HG03457 (cell line): ENCODE measurements around the gene MAPKAP1.

Experiments used
- ATAC-seq: cut with Tn5 transposase; IDR thresholded peaks from one replicate; pipeline ENCODE4 v1.9.1; 2021; ENCODE audit warnings: moderate number of reproducible peaks; ENCODE audit not compliant: unreplicated experiment

MAPKAP1 gene

DNA sequence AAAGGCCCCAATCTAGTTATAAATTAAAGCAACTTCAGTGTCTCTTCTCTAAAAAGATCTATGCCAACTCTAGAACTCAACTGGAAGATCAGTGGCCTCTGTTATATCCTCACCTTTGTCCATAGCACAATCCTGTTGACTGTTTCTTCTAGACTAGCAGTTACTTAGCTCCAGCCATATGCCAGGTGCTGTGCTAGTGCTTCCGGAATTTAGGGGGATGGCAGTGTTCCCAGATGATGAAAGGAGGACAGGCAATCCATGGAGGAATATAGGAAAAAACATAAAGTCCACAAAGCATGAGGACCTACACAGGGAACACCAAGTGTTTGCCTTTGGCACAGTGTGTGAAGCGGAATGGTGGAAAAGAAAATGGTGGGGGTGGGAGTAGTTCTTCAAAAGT lies 214.3 kb downstream of the MAPKAP1 start:
- no peak for ATAC-seq

DNA sequence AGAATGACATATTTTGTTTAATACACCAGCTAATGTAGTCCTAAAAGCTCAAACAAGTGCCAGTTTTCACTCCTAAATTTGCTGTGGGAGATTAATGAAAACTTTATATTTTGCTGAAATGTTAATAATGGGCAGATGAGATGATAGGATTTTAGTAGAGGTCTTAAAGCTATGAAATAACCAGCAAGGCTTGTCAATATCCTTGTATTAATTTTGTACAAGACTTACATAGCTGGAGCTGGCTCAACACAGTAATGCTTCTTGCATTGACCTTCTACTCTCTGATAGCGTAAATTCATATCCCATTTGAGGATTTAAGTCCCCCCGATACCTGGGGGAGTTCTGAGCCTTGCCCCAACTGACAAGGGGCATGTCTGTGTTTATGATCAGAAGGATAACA lies 219.2 kb downstream of the MAPKAP1 start:
- no peak for ATAC-seq

DNA sequence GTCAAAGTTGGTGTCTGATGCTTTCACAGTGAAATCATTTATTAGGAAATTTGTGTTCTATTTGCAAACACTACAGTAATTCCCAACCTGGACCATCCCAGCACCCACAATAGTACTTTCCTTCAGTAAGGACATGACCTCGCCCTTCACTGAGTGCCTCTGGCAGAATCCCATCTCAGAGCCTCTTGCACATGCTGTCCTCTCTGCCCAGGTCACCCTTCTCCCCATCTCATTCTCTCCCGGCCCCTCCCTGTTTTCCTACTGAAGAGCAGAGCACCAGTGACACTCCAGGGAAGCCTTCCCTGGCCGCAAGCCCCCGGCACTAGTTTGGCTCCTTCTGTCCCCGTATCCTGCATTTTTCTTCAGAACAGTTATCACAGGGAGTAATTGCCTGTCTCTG lies 220.4 kb downstream of the MAPKAP1 start:
- ATAC-seq = no peak

DNA sequence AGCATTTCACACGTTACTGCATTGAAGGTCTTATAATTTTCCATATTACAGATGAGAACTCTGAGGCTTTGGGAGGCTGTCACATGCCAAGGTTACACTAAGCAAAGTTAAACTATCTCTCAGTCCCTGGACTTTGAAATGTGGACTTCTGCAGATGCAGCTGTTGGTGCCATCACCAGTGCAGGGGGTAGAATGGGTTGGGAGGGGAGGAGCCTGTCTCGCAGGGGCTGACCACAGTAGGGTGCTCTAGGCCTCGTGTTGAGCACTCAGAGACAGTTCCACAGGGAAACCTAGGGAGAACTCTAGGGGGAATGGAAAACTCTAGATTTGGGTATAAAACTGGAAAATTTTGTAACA lies 220.9 kb downstream of the MAPKAP1 start:
- no peak for ATAC-seq

DNA sequence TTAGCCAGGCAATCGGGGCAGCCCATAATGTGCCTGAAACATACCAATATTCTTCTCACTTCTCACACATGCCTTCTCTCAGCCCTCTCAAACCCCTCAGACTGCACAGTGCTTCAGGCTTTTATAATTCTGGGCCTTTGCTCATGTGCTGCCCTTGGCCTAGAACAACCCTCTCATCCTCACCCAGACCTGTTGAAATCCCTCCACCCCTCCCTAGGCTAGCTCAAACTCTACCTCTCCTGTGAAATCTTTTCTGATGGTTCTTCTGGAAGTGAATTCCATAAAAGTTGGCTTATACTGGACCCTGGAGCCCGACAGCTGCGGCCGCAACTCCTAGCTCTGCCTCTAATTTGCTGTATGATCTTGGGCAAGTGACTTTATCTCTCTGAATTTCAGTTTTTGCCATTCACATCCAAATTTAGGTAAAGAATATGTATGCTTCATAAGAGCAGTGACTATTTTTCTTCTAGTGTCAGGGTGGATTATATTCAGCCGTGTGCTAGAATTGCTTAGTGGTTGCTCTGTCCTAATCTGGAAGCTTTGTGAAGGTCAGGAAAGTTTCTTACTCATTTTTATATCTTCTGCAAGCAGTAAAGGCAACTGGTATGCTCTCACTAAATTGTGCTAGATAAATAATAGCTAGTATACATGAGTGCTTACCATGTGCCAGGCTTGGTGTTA lies 221.4 kb downstream of the MAPKAP1 start:
- no peak for ATAC-seq

DNA sequence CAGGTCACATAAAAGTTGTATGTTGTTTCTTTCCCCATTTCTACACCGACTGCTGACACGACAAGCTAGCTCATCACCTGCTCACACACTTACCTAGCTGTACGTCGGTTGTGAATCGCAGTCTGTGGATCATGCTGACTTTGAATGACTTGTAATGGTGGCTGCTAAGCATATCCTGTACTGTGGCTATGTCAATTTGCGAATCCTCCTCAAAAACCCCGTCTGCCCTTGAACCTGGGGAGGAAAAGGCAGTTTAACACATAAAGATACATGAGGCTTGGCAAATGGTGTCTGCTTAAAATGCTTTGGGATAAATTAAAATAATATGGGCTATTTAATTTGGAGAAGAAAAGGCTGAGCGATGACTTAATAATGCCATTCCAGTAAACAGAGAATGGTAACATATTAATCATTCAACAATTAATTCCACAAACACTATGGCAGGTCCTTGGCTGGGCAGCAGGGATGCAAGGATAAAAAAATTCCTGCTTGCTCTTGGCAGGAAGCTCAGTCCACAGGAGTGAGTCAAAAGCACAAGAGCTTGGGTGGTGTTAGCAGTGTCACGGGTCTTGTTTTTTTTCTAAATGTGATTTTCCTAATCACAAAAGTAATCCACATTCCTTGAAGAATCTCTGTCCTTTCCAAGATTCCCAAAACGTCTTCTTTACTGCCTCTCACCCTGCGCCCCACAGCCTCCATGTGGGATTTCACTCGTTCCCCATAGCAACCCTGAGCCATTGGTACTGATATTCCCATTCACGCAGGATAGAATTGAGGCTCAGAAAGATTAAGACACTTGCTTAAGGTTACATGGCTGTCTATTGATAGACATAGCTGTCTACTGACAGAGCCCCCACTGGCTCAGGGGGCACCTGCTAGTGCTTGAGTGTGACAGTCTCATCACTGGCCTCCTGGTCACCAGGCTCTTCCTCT lies 222.4 kb downstream of the MAPKAP1 start:
- ATAC-seq = no peak

DNA sequence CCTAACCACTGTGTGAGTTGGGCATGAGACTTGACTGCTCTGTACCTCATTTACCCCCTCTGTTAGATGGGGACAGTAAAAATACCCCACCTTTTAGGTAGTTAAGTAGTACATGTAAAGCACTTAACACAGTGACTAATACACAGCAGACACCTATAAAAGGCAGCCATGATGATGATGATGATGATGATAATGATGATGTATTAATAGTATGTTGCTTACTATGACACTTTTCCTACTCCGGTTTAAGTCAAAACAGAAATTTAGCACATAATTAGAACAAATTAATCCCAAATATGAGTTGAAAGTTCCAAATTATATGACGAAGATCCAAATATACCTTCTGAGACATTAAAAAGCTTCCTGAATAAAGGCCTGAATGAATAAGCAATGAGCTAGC lies 223.3 kb downstream of the MAPKAP1 start:
- ATAC-seq = no peak

DNA sequence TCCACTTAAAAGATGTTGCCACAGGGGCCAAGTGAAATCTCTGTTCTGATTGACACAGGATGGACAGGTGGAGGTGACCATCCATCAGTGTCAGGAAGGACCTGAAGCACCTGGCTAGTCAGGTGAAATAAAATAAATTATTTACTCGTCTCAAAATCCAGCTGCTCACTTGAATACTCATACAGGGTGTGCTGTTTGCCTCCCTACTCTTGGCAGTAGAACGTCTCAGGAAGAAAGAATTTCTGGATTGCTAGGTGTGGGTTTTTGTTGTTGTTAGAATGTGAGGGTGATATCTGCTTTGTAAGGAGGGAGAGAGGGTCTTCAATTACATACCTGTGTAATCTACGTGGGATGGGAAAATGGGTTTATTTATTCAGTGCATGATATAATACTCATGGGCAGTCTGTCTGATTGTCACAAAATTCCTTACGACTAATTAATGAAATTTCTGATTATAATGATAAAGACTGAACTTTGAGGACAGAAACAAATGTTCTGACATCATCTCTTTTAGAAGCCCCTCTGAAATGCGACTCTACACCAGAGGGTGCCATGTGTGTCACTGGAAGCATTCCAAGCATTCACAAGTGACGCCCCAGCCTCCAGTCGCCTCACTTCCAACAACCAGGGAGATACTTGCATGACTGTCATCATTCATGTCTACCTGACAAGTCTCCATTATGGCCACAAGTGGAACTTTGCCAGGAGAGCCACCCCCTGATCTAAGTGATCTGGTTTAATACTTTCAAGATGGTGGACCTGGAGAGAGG lies 227.0 kb downstream of the MAPKAP1 start:
- ATAC-seq = no peak

DNA sequence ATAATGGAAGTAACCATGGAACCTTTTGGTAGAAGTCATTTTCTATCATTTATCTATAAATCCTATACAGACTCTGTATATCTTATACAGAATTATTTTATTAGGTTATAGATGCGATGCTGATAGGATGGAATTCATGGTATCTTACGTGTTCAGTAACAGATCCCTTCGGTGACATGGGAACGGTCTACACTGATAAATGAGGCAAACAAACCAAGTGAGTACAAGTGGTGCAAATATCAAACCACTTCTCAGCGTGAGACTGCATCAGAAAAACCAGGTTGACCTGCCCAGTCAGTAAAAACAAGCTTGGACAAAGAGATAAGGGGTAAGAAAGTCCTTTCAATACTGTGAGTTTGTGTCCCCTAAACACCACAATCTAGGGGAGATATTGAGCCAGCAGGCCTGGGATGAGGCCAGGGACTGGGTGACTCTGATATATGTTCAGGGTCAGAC lies 229.9 kb downstream of the MAPKAP1 start:
- ATAC-seq = no peak

DNA sequence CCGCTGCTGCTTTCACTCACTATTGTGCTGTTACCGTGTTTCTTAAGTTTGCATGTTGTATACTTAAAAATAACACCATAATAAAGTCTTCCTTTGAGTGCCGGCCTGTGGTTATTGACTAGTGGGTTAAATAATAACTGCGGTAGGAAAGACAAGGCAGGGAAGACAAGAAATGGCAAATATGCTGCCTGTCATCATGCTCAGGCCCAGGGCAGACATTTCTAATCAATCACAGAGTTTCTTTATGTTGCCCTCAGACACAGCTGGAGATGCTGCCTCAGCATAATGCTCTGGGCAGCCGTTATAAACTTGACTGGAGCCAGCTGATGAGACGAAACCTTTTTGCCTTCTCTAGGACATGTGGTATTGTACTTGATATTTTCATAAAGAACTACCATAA lies 230.4 kb downstream of the MAPKAP1 start:
- no peak for ATAC-seq

DNA sequence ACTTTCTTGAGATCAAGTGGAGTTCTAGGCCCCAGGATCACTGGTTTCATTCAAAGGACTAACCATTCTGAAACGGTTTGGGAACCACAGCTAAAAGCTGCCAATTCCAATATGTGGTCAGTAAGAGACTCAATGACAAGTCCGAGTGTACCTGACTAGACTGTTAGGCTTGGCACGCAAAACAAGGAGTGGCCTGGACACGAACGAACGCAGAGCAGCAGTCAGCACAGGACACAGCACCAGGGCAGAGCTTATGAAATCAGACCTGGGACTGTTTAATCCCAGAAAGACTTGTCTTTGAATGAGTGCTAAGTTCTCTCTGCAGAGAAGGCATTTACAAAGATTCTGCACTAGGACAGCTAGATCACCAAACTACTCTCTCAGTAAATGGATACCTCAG lies 231.6 kb downstream of the MAPKAP1 start:
- no peak for ATAC-seq

DNA sequence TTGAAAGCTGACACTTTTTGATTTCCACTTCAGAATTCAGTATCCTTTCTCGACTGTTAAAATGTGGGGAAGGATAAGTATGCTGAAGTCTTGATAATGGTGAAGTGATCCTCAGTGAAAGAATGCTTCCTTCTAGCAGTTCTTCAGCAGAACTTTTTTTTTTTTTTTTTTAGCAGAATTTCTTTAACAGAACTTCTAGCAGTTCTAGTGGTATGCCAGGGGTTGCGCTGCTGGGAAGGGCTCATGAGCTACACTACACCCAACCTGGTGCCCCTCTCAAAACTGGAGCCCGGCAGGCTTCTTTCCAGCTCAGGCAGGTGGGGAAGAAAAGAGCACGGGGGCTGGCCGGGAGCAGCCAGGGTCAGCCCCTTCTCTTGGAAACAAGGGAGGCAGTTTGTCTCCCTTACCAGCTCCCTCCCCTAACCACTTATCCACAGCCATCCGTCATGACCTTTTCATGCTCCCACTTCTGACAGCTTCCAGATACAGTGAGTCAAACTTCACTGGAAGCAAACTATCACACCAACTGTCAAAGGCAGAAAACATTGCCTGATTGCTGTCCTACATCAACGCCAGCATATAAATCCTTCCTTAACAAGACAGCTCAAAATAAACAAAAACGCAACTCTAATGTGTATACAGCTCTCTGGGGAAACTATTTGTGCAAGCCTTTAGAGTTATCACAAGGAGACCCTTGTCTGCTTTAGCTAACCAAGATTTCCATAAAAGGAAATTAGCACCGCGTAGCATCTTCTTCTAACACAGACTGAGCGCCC lies 233.9 kb downstream of the MAPKAP1 start:
- no peak for ATAC-seq

DNA sequence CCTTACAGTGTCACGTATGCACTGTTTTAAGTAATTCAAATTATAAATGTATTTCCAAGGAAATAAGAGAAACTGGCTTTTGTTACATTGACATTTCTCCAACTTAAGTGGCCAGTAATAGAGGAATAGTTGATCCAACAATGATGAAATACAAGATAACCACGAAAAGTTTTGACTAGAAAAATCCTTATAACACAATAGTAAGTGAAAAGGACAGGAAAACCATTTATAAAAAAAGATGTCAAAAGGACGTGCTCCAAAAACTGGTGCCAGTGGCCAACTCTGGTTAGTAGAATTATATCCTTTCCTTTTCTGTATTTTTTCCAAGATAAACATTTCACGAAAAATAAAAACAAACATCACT lies 234.5 kb downstream of the MAPKAP1 start:
- ATAC-seq = no peak

DNA sequence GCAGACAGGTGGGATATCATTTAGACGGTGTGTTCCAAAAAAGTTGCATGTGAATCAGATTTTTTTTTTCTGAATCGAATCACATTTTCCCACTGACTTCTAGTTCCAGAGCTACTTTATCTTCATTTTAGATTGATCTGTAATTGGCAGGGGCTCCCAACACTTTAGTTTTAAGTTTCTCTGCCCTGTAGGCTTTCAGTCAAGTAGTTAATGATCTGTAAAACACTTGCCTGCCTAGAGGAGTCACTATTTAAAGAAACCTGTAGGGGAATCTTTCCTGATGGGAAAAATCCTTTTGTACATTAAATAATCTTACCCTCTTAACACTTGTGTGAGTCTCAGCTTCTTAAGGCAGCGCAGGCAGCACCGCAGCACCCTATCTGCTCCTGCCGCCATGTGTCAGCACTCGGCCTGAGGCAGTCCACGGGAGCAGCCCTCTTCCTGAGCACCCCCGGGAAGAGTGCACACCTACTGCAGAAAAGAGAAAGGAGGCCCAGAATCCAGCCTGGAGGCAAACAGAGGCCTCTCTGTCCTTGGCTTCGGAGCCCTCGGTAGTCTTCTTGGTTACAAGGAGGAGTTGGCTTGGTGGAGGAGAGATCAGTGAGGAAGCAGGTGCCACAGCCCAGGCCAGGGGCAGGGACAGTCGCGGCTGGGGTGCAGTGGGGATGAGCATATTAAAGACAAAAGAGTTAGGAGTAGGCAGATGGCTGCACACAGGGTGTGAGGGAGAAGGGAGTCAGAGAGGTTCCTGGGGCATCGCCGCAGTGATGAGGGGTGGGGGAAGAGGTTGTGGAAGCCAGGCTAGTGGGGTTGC lies 236.0 kb downstream of the MAPKAP1 start:
- no peak for ATAC-seq

DNA sequence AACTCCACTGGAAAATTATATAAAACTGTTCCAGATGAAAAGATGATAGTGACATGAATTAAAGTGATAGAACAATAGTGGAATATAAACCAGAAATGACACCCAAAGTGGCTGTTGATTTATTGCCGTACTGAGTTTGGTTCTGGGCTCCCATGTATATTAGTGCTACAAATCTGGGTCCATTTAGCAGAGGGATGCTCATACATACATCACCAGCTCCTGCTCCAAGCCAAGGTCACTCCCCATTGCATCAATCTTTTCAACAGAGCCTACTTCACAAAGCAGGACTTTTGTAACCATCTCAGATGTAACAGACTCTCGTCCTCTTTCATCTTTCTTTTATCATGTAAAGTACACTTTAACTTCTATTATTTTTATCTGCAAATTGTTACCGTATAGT lies 236.8 kb downstream of the MAPKAP1 start:
- ATAC-seq = no peak

DNA sequence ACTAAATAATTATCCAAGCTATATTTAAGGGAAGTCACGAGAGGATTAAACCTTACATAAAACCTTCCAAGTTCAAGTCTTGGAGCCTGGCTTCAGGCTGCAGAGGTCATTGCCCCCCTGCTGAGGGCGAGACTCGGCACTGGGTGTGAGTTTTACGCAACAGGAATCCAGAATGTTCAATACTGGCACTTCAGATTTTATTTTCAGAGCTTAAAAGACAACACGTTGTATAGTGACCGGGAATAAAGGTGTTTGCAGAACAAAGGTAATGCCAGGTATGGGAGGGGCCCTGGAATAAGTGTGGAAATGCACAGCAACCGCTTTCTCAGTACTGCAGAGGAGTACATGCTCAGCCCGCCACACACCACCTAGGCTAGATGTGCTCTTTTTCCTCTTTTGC lies 238.4 kb downstream of the MAPKAP1 start:
- ATAC-seq = no peak

DNA sequence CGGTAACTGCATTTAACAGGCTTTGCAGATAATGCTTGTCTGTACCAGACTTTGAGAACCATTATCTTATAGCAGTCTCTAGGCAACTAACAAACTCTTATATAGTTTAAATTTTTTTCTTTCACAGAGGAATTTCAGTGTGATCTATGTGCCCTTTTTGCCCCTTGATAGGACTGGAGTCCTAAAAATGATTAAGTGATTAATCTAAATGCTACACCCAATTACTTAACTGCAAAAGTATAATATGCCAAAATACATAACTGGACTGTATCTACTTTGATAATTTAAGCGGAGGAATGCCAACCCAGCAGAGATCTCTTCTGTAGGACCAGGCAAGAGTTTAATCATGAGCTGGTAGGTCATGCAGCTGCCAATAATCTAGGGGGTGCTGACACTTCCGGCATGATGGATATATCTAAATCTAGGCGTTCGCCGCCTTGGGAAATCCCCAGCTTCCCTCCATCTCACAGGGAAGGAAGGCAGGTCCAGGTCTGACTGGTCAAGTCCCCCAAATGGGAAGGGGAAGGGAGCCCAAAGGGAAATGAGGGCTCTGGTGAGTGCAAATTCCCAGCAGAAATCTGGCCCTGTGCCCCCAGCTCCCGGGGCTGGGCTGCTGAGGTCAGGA lies 239.8 kb downstream of the MAPKAP1 start:
- no peak for ATAC-seq

DNA sequence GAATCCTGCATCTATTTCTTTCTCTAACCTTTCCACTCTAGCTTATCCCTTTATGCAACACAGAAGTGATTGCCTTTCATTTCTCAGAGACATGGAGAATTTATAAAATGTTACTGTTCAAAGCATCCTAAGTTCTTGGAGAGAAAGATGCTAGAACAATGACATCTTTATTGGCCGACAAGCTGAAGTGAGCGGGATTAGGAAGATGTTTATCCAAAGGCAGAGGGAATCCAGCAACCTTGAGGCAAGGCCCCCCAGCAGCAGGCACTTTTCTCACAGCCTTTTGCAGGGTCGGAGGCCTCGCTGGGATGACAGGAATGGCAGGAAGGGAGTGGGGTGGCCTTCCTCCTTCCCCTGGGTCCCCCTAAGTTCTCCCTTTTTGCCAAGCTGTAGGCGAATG lies 240.6 kb downstream of the MAPKAP1 start:
- ATAC-seq = no peak

DNA sequence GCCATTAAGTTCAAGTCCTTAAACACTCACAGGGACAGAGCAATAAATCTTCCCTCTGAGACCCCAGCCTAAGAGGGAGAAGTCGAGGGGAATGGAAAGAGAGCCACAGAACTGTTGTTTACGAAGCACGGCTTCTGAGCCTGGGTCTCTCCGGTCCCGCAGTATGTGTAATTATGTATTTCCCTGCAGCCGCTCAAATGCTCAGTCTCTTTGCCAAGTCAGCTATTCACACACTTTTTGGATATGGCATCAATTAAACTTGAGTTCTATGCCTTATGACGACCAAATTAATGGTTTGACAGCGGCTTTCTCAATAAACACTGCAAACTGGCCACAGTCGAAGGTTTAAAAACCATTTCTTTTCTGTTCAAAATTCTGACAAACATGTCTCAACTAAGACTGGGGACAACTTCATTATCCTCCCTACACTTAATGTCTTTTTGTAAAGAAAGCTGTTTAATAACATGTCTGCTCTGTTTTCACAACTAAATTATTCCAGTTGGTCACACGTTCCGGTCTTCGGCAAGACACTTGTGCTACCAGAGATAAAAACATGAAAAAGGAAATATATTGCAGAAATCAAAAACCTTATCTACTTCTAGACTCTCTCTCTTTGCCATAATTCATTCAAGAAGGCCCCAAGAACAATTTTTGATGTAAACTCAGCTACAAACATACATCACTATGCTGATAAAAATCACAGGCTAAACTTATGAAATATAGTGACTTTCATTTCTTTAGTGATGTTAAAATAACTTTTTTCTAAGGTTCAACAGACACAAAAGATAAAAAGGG lies 242.2 kb downstream of the MAPKAP1 start:
- no peak for ATAC-seq
